ENCODE data around the gene RAVER2. TPM values are rescaled to one million over a fixed set of nuclear protein-coding genes. Genes with fewer than 3 reads are reported as not detected.
A peak's percentile ranks its signal among the peaks of the same experiment; 100 is the strongest.

Gene RAVER2
- total RNA-seq, 1 donor from 2014 or later, result 11.9 TPM

GRCh38 chr1:64850846-64851245, 106.0 kb downstream of the RAVER2 start:
- H3K4me1 Mint-ChIP-seq (ENCODE audit: unreplicated experiment), result peaks cover 38% of the 10 kb centered on the region
- no peak for DNase-seq (ENCODE audit: low spot score)

DNA sequence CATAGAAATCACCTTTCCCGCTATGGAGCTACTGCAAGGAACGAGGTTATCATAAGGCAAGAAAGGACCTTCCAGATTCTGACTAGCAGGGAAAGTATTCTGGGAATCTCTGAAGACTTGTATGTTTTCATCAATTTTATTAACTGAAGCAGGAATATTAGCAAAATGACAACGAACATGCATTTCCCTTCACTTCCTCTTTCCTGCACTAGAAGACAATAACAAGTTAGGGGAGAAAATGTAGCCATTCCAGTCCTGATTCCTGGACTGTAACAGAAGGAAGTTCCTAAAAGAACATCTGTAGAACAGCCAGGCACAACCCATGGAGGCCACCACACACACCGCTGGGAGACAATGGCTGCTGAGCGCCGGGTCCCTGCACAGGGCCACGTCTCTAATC, 106.8 kb downstream of the RAVER2 start:
- H3K4me3 Mint-ChIP-seq (ENCODE audit: unreplicated experiment), result no peak overlapping the region
- peaks cover 25% of the 10 kb centered on the region for H3K27me3 Mint-ChIP-seq (ENCODE audit: unreplicated experiment)
- no peak for DNase-seq (ENCODE audit: low spot score)
- H3K27ac Mint-ChIP-seq (ENCODE audit: unreplicated experiment), result peak overlapping the region; percentile 52
- peaks cover 59% of the 10 kb centered on the region for H3K36me3 Mint-ChIP-seq (ENCODE audit: low read depth, unreplicated experiment)
- H3K4me1 Mint-ChIP-seq (ENCODE audit: unreplicated experiment), result peaks cover 39% of the 10 kb centered on the region
- no peaks in the 10 kb centered on the region for H3K9me3 Mint-ChIP-seq (ENCODE audit: unreplicated experiment)
- TF ChIP-seq CTCF (IDR thresholded peaks at IDR 0.05; ENCODE audit: unreplicated experiment), result no peak

More at GRCh38 chr1:64850846-64851245, 106.0 kb downstream of the RAVER2 start:
- no peaks in the 10 kb centered on the region for H3K9me3 Mint-ChIP-seq (ENCODE audit: unreplicated experiment)
- peaks cover 21% of the 10 kb centered on the region for H3K27me3 Mint-ChIP-seq (ENCODE audit: unreplicated experiment)
- no peak overlapping the region for H3K4me3 Mint-ChIP-seq (ENCODE audit: unreplicated experiment)
- H3K27ac Mint-ChIP-seq (ENCODE audit: unreplicated experiment), result peak overlapping the region; percentile 52
- peaks cover 61% of the 10 kb centered on the region for H3K36me3 Mint-ChIP-seq (ENCODE audit: low read depth, unreplicated experiment)
- no peak for TF ChIP-seq CTCF (IDR thresholded peaks at IDR 0.05; ENCODE audit: unreplicated experiment)

GRCh38 chr1:64854674-64855073, 109.8 kb downstream of the RAVER2 start:
- Mint-ChIP-seq H3K4me1 (ENCODE audit: unreplicated experiment) (peaks cover 43% of the 10 kb centered on the region), H3K27ac (ENCODE audit: unreplicated experiment) (peak overlapping the region; percentile 24), H3K9me3 (ENCODE audit: unreplicated experiment) (no peaks in the 10 kb centered on the region), H3K36me3 (ENCODE audit: low read depth, unreplicated experiment) (peaks cover 78% of the 10 kb centered on the region), H3K4me3 (ENCODE audit: unreplicated experiment) (peak overlapping the region; percentile 78), H3K27me3 (ENCODE audit: unreplicated experiment) (peaks cover 38% of the 10 kb centered on the region)
- DNase-seq (ENCODE audit: low spot score), result no peak
- TF ChIP-seq CTCF (IDR thresholded peaks at IDR 0.05; ENCODE audit: unreplicated experiment), result no peak

- no peak for TF ChIP-seq CTCF (IDR thresholded peaks at IDR 0.05; ENCODE audit: unreplicated experiment)
- DNase-seq (ENCODE audit: low spot score), result no peak
- Mint-ChIP-seq H3K9me3 (ENCODE audit: unreplicated experiment) (no peaks in the 10 kb centered on the region), H3K36me3 (ENCODE audit: low read depth, unreplicated experiment) (peaks cover 75% of the 10 kb centered on the region), H3K27ac (ENCODE audit: unreplicated experiment) (no peak overlapping the region), H3K4me1 (ENCODE audit: unreplicated experiment) (peaks cover 40% of the 10 kb centered on the region), H3K27me3 (ENCODE audit: unreplicated experiment) (peaks cover 38% of the 10 kb centered on the region), H3K4me3 (ENCODE audit: unreplicated experiment) (peak overlapping the region; percentile 42)
Observed at GRCh38 chr1:64855557-64855956, 110.7 kb downstream of the RAVER2 start.

DNA sequence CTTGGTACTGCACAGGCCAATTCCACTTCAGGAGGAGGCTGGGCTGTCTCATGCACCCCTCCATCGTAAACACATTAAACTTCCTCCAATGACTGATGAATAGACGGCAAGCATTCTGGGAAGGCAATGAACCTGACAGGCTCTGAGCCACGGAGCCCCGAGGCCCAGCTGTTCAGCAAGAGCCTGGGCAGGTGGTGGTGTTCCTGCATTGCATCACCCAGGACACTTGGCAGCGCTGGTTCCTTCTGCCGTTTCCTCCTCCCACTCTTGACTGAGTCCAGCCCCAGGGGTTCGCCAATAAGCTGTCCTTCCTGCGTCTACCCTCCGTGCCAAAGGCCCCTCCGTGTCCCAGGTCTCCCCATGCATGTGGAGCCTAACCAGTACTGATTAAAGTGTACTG, 111.7 kb downstream of the RAVER2 start:
- peaks cover 83% of the 10 kb centered on the region for H3K36me3 Mint-ChIP-seq (ENCODE audit: low read depth, unreplicated experiment)
- TF ChIP-seq CTCF (IDR thresholded peaks at IDR 0.05; ENCODE audit: unreplicated experiment), result no peak
- no peak for DNase-seq (ENCODE audit: low spot score)
- H3K9me3 Mint-ChIP-seq (ENCODE audit: unreplicated experiment), result no peaks in the 10 kb centered on the region
- H3K27me3 Mint-ChIP-seq (ENCODE audit: unreplicated experiment), result peaks cover 46% of the 10 kb centered on the region
- H3K27ac Mint-ChIP-seq (ENCODE audit: unreplicated experiment), result peak overlapping the region; percentile 76
- peak overlapping the region; percentile 75 for H3K4me3 Mint-ChIP-seq (ENCODE audit: unreplicated experiment)
- peaks cover 44% of the 10 kb centered on the region for H3K4me1 Mint-ChIP-seq (ENCODE audit: unreplicated experiment)

Measured in endothelial cell (in vitro differentiated cells).